Stimulated activated CD8-positive, alpha-beta memory T cell treated with anti-CD3 and anti-CD28 coated beads, Interleukin-12 subunit alpha, Interleukin-12 subunit beta, amount 100 ng/mL, for 1 hour (primary cell): ENCODE measurements around the gene WFDC5.

Source experiments
- DNase-seq: peaks from one replicate; pipeline ENCODE4 v3.0.0-alpha.2; 2020; ENCODE audit warnings: low read depth

WFDC5 gene

GRCh38 chr20:45115386-45115774, 406 bp upstream of the WFDC5 start:
- no peak for DNase-seq

GRCh38 chr20:45113865-45114264, 1.1 kb downstream of the WFDC5 start:
- DNase-seq: no peak

DNA sequence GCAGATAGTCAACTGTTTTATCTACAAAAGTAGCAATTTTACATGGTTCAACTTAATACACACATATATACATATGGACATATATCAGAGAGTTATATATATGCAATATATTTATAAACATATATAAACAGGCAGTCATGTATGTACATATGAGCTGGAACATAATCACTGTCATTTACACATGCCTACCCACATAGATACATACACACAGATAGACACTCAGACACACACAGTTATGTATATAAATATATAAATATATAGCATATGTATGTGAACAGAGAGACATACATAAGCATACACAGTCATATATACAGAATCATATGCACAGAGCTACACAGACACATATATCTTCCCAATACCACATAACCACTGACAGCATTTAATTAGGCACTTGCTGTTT, 2.2 kb downstream of the WFDC5 start:
- DNase-seq: no peak

GRCh38 chr20:45111799-45112471, 3.0 kb downstream of the WFDC5 start:
- DNase-seq: no peak

GRCh38 chr20:45111285-45111684, 3.7 kb downstream of the WFDC5 start:
- no peak for DNase-seq

DNA sequence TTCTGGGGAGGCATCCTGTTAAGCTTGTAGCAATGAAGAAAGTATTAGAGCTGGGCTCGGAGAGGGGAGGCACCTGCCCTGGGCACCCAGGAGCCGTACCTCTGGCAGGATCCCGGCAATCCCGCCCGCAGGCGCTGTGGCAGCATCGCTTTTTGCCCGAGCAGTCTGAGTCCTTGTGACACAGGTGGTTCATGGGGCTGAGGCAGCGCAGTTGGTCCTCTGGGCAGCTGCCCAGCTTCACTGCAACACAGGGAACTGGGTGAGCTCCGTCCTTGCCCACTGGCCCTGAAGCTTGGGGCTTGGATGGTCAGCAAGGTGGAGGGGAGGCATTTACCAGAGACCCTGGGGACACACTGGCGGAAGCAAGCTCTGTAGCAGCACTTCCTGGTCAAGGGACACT, 4.7 kb downstream of the WFDC5 start:
- no peak for DNase-seq

GRCh38 chr20:45109634-45110033, 5.3 kb downstream of the WFDC5 start:
- no peak for DNase-seq

DNA sequence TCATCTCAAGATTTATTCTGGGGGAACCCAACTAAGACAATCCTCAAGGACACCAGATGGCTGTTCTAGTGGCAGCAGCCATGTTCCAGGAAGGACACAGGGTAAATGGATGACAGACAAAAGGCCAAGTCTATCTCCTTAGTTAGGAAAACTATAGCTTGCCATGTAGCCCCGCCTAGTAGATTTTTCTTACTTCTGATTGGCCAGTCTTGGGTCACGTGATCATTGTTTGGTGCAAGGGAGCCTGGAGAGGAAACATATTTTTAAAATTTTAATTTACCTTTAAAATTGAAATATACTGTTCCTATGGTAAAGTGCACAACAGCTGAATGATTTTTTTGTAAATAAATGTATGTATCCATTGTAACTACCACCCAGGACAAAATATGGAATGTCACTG, 9.7 kb downstream of the WFDC5 start:
- DNase-seq: no peak

DNA sequence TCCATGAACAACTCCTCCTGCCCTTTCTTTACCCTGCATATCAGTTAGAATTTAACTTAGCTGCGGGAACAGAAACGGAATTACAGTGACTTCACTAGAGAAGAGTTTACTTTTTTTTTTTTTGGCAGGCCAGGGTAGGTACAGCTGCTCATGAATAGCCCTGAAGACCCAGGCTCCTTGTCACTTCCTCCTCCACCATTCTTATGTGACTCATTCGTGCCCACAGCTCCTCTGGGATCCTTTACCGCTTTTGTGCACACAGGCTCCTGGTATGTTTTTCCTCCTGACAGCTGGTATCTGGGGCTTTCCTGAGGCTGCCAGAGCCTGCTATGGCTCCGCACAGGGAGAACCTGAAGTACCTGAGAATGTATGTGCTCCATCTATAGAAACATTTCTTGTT, 10.2 kb downstream of the WFDC5 start:
- no peak for DNase-seq

GRCh38 chr20:45103072-45103471, 11.9 kb downstream of the WFDC5 start:
- no peak for DNase-seq

- DNase-seq: no peak
Measured at GRCh38 chr20:45101333-45101850, 13.6 kb downstream of the WFDC5 start.

- DNase-seq: no peak
Measured at GRCh38 chr20:45100563-45101245, 14.3 kb downstream of the WFDC5 start, which contains the start of gene KCNS1. KCNS1 (minus strand) TSS chr20:45101127; CDS start chr20:45099236, 1,891 bp downstream.

GRCh38 chr20:45098103-45098773, 16.7 kb downstream of the WFDC5 start:
- no peak for DNase-seq

DNA sequence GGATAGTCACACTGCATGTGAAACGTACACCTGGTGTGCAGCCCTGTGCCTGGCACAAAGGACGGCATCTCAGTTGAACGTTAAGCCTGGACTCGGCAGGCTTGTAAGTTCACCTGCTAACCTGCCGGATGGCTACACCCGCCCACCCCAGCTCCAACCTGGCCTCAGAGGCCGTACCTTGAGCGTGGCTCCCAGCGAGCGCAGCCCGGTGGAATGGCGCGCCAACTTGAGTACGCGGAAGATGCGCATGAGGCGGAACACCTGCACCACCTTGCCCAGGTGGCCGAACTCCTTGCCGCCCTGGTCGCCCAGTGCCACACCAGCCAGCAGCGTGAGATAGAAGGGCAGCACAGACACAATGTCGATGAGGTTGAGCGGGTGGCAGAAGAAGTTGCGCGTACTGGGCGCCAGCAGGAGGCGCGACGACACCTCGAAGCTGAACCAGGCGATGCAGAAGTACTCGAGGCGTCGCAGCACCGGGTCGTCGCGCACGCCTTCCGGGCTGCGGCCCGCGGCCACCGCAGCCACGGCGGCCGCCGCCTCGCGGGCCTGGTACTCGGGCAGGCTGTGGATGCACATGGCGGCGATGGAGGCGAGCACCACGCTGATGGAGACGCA, 17.4 kb downstream of the WFDC5 start:
- DNase-seq: no peak

- no peak for DNase-seq
Measured at GRCh38 chr20:45096781-45097180, 18.2 kb downstream of the WFDC5 start.

- DNase-seq: peak; percentile 42
Measured at GRCh38 chr20:45095805-45096238, 19.2 kb downstream of the WFDC5 start.

- no peak for DNase-seq
Measured at GRCh38 chr20:45094864-45095574, 20.0 kb downstream of the WFDC5 start.

DNA sequence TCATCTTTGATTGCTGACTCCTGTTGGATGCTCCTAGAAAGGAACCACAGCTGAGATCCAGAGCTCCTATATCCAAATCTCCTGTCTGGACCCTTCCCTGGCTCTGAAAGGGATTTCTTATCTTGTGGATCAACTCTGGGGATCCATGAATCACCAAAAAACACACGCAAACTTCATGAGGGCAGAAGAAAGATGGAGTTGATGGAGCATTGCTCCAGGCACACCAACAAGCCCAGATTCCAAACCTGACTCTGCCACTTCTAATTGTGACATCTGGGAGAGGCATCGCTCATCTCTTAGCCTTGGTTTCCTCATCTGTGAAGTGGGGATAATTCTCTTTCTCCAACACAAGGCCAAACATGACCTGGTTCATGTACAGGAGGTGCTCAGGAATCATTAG, 20.8 kb downstream of the WFDC5 start:
- no peak for DNase-seq

DNA sequence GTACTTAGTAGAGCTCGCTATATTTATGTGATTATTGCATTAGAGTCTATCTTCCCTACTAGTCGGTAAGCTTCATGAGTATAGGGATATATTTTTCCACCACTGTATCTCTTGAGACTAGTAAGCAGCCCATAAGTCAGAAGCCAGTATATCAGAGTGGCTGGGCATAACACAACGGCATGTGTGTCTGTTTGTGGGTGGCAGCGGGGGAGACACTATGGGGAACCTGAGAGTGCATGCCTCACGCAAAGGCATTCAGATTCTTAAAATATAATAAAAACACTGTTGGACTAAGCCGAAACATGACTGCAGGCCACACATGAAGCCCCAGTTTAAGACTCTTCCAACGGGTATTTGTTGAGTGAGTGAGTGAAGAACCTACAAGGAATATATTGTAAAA, 22.1 kb downstream of the WFDC5 start:
- DNase-seq: no peak

- DNase-seq: no peak
Measured at GRCh38 chr20:45091366-45091765, 23.6 kb downstream of the WFDC5 start.

GRCh38 chr20:45090481-45090880, 24.5 kb downstream of the WFDC5 start:
- no peak for DNase-seq

- no peak for DNase-seq
Measured at GRCh38 chr20:45088247-45088646, 26.7 kb downstream of the WFDC5 start.
